Ramos (cell line): Measurements from ENCODE around the gene MFAP3L.

Experiments used
- in situ Hi-C: fragments of 300-500 bp; cut with MboI; formaldehyde crosslinking; loops from one replicate; pipeline ENCODE4 v1.14.3; 2022; ENCODE audit warnings: low sequenced_read_pairs; ENCODE audit not compliant: unreplicated experiment

Gene MFAP3L

DNA sequence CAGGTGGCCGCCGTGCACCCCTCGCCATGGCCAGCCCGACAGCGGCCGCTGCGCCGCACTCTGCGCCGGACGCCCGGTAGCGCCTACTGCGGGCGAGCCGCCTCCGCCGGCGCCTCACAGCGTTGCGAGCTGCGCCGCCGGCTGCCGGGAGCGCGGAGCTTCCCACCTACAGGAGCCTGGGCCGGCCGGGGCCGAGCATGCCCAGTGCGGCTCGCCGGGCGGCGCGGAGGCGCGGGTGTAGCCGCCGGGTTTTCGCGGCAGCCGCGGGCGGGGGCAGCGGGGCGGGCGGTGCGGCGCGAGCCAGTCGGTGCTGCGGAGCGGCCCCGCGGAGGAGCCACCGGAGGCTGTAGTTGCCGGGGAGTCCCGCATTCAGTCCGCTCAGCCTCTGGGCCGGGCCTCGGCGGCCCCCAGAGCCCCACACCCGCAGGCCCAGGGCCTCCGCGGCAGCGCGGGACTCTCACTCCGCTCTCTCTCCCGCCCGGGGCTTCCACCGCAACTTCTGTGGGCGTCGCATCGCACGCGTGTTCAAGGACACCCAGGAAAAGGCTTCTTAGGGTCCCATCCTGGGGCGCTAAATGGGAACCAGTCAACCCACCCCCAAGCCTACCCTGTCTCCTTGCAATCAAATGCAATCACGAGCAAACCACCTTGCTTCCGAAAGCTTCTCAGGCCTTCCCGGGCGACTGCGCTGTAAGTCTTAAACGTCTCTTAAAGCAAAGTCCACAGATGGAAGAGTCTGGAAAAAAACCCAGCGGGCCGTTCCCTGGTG lies at the start of gene MFAP3L:
TSS of gene MFAP3L (minus strand) at position 143 of the 769 bp plus-strand sequence. CDS start 20,518 bp downstream, outside the sequence.
- in situ Hi-C loops, result loop anchor here (25.0 kb wide), 1 partner anchor 414 kb away; the partner anchor contains the start of genes CLCN3 and NEK1

- in situ Hi-C loops, result no loop called here
Observed at GRCh38 chr4:170071196-170071595, 45.0 kb upstream of the MFAP3L start.

DNA sequence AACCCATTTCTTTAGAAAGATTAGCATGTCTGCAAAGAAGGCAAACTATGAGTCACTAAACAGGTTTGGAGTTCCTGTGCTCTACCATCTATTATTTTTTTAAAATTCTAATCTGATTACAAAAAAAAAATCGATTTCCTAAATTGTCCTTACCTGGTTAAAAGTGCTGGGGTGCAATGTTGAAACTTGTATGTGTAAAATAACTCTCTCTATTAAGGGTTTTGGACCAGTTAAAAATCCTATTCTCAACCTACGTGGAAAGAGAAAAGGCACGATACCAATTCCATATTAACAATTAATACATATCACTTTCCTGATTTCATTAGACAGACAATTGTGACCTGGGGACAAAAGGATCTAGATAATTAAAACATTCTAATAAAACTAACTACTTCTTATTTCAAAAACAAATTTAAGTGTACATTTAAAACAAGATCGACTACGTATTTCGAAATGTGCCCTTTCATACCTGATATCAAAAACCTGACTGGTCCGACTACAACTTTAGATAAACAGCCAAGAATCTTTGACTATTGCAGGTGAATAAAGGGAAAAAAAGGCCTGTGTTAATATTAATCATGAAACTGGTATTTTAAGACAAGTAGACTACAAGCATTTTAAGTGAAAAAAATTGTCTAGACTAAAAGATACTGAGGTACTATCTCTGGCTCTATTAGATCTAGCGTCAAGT lies 42.4 kb upstream of the MFAP3L start:
- in situ Hi-C loops, result no loop called here

DNA sequence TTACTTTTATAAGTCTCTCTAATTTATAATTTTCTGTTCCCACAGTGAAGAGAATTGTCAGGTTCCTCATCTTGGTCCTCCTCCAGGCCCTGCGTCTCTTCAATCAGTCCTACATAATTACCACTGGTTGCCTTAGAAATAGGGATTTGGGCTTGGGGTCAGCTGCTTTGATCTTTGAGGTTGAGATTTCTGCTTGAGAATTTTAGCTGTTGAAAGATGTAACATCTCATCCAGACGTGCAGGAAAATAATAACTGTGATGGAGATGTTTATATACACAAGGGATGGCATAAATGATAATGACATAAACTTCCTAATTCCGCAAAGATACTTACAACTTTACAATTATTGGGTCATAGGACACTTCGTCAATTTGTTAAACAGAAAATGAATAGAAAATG lies 33.2 kb upstream of the MFAP3L start:
- in situ Hi-C loops, result no loop called here

DNA sequence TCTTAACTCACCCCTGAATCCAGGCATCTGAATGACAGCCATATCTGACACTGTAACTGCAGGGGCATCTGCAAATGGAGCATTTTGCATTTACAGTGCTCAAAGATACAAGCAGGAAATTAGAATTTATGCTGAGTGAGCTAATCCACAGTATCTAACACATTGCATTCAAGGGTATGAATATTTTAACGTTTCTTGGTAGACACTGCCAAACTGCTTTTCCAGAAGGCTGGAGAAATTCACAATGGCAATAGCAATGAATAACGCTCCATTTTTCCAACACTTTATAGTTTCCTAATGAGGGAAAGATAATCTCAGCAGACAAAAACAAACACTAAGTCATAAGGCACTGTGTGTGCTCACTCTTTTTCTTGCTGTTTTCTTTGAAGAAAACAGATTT lies 32.6 kb upstream of the MFAP3L start:
- in situ Hi-C loops, result no loop called here

DNA sequence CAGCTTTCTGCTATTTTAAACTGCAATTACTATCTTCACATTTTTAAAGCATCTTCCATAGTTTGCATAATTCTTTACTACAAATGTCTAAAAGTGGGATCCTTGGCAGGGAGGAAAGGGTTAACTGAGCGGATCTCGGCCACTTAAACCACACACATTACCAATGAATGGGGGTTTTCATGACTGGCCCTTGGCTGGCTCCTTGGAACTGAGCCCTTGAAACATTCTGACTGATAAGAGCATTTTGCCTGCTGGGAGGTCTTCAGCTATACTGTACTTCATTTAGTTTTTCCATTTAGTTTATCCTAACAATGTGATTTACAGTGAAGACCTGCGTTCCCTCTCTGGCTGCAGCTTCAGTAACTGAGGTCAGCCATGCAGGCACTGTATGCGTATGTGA lies 31.7 kb upstream of the MFAP3L start:
- in situ Hi-C loops, result no loop called here

- in situ Hi-C loops, result no loop called here
Observed at GRCh38 chr4:170052919-170053318, 26.7 kb upstream of the MFAP3L start.

DNA sequence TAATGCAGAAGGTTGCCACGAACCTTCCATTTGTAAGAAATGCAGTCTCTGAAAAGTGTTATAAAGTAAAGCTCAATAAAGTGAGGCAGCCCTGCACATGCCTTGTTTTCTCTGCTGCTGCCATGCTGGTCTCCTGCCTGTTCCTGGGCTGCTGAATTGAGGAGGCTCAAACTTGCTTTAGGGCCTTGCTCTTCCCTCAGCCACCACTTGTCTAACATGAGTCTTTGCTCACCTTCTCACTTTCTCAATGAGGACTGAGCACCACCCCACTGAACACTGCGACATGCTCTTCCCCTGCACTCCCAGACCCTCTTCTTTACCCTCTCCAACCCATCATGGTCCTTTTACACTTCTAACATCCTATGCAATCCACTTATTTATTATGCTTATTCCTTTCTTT lies 25.2 kb upstream of the MFAP3L start:
- in situ Hi-C loops, result no loop called here

GRCh38 chr4:170049766-170050165 lies 23.6 kb upstream of the MFAP3L start:
- in situ Hi-C loops, result loop anchor here (10.0 to 25.0 kb wide), 2 partner anchors 235 to 437 kb away; partner anchors contain the start of genes CLCN3 and NEK1

- in situ Hi-C loops, result loop anchor here (10.0 to 25.0 kb wide), 2 partner anchors 233 to 436 kb away; partner anchors contain the start of genes CLCN3 and NEK1
Observed at GRCh38 chr4:170047771-170048354, 21.7 kb upstream of the MFAP3L start.

GRCh38 chr4:170046156-170046555 lies 20.0 kb upstream of the MFAP3L start:
- in situ Hi-C loops, result loop anchor here (10.0 to 25.0 kb wide), 2 partner anchors 231 to 434 kb away; partner anchors contain the start of genes CLCN3 and NEK1

GRCh38 chr4:170040031-170040680 lies 14.0 kb upstream of the MFAP3L start:
- in situ Hi-C loops, result loop anchor here (10.0 to 25.0 kb wide), 2 partner anchors 225 to 428 kb away; partner anchors contain the start of genes CLCN3 and NEK1

DNA sequence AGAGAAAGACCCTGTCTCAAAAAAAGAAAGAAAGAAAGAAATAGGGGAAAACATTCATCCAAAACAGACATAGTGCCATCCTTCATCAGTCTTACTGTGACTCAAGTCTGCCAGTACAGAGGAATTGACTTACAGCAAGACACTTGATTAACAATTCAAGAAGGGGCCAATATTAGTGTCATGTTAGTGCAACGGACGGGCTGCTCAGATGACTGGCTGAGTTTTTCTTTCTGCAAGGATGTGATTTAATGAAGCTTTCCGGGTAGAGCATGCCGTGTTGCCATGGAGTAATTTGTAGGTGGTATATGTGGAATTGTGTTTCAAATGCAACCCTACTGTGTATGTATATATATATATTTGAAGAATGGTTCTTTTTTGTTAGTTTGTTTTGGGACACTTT lies 12.6 kb upstream of the MFAP3L start:
- in situ Hi-C loops, result loop anchor here (25.0 kb wide), 1 partner anchor 426 kb away; the partner anchor contains the start of genes CLCN3 and NEK1

- in situ Hi-C loops, result loop anchor here (25.0 kb wide), 1 partner anchor 426 kb away; the partner anchor contains the start of genes CLCN3 and NEK1
Observed at GRCh38 chr4:170038232-170038631, 12.0 kb upstream of the MFAP3L start.

DNA sequence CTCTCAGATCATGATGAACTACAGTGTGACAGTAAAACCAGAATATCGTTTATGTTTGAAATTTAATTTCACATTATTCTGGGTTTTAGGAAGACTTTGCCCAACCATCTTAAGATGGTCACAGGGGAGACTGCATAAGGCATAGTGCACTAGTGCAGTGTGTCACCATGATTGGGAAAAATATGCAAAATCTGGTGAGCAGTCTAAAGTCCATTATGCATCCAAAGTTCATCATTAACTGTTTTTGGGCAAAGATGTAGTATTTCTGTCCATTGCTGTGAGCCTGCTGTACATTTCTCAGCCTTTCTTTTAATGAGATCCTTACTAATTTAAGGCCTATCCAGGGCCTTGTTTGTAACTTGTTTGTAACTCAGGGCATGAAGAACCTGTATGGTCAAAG lies 11.3 kb upstream of the MFAP3L start:
- in situ Hi-C loops, result loop anchor here (25.0 kb wide), 1 partner anchor 425 kb away; the partner anchor contains the start of genes CLCN3 and NEK1

DNA sequence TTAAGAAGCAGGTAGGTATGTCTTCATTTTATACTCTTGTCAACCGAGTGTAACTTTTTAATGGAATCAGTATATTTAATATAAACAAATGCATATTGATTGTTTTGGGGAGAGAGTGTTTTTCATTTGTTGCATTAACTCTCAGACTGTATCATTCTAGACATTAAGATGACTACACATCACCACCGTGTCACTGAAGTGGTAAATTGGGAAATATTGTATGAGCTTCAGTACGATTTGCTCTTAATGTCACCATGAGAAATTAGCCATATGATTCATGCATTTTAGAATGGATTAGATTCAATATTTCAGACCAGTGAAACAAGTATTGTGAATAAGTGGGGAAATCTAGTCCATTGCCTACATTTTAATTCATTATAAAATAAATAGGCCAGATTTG lies 9.7 kb upstream of the MFAP3L start:
- in situ Hi-C loops, result loop anchor here (25.0 kb wide), 1 partner anchor 424 kb away; the partner anchor contains the start of genes CLCN3 and NEK1

DNA sequence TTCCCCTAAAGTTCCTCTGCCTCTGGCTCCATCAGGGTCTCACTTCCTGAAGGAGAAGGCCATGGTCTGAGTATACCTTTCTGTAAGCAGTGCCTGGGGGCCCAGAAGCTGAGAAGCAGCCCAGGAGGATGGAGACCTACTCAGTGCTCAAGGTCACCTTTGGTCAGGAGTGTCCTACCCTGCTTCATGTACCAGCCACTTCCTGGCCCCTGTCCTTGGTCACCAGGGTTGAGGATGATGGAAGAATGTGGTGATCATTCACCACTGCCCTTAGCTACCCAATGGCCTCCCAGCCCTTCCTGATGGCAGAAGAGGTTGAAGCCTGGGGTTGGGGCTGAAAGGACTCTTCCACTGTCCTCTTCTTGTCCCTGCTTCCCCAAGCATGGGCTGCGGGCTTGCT lies 9.0 kb upstream of the MFAP3L start:
- in situ Hi-C loops, result loop anchor here (25.0 kb wide), 1 partner anchor 423 kb away; the partner anchor contains the start of genes CLCN3 and NEK1

GRCh38 chr4:170033999-170034398 lies 7.8 kb upstream of the MFAP3L start:
- in situ Hi-C loops, result loop anchor here (25.0 kb wide), 1 partner anchor 422 kb away; the partner anchor contains the start of genes CLCN3 and NEK1

DNA sequence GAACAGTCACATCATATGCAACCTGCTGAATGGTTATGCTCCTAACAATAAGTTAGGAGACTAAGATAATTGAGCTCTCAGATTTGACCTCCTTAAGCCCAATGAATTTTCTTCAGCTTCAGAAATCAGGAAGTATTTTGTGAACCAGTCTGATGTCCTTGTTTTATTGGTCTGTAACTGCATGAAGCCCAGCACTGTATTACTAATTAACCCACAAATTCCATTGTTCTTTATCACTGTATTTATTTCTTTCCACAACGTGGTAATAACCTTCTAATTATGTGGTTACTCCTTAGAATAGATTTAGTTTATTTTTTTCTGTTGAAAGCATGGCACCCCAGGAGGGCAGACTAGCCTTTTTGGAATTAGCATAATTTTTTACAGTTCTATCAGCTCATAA lies 3.9 kb upstream of the MFAP3L start:
- in situ Hi-C loops, result loop anchor here (25.0 kb wide), 1 partner anchor 418 kb away; the partner anchor contains the start of genes CLCN3 and NEK1
